ENCODE data around the gene CASP14.
"Not testable (repeated sequence)": the region's sequence is repeated elsewhere in the genome, so short reads cannot be mapped to it uniquely, and the experiment has no call there.

The CASP14 gene

DNA sequence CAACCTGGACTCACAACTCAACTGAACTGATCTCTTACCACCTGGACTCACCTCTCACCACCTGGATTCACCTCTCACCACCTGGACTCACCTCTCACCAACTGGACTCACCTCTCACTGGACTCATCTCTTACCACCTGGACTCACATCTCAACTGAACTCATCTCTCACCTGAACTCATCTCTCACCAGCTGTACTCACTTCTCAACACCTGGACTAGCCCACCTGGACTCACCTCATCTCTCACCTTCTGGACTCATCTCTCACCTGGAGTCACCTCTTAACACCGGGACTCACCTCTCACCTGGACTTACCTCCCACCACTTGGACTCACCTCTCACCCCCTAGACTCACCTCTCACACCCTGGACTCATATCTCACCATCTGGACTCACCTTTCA is 7.3 kb upstream of the CASP14 start:
- no peaks in the 10 kb centered on the region for H3K9me3 ChIP-seq (ENCODE audit: control insufficient read depth, insufficient read depth, low read length)
- no peak overlapping the region for H3K9ac ChIP-seq (ENCODE audit: low read depth, low read length)
- no peaks in the 10 kb centered on the region for H3K4me1 ChIP-seq (ENCODE audit: insufficient read depth, low read length)
- H3K36me3 ChIP-seq (ENCODE audit: insufficient read depth, low read length) = no peaks in the 10 kb centered on the region

DNA sequence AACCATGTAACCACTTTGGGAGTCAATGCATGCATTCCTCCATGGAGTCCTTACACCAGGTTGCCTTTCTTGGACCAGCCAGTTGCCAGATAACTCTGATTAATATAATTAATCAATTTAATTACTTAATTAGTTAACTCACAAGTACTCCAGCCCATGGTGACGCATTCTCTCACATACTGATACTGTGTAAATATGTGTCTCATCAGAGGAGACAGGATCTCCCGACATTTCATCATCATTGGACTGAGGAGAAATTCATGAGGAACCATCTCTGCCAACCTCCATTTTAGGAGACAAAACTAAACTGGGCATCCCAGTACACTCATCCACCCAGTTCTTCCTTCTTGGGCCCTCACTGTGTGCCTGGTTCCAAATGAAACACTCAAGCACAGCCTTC is 6.5 kb upstream of the CASP14 start:
- Histone ChIP-seq H3K36me3 (ENCODE audit: insufficient read depth, low read length) (no peaks in the 10 kb centered on the region), H3K9ac (ENCODE audit: low read depth, low read length) (no peak overlapping the region), H3K9me3 (ENCODE audit: control insufficient read depth, insufficient read depth, low read length) (no peaks in the 10 kb centered on the region), H3K4me1 (ENCODE audit: insufficient read depth, low read length) (no peaks in the 10 kb centered on the region)

DNA sequence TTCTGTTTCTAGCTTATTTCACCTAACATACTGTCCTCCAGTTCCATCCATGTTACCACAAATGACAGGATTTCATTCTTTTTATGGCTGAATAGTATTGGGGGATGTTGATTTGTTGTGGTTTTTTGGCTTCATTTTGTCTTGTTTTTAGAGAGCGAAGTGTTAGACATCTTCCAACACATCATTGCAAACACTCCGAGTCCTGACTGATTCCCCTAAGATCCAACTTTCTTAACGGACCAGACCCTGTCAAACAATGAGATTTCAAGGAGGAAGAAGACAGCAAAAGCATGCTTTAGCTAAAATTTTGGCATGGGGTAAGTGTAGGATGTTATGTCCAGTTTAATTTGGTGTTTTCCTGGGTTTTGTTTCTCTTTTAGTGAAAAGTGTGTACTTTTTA is 3.8 kb upstream of the CASP14 start:
- Histone ChIP-seq H3K4me1 (ENCODE audit: insufficient read depth, low read length) (no peaks in the 10 kb centered on the region), H3K9me3 (ENCODE audit: control insufficient read depth, insufficient read depth, low read length) (no peaks in the 10 kb centered on the region), H3K9ac (ENCODE audit: low read depth, low read length) (no peak overlapping the region), H3K36me3 (ENCODE audit: insufficient read depth, low read length) (no peaks in the 10 kb centered on the region)

DNA sequence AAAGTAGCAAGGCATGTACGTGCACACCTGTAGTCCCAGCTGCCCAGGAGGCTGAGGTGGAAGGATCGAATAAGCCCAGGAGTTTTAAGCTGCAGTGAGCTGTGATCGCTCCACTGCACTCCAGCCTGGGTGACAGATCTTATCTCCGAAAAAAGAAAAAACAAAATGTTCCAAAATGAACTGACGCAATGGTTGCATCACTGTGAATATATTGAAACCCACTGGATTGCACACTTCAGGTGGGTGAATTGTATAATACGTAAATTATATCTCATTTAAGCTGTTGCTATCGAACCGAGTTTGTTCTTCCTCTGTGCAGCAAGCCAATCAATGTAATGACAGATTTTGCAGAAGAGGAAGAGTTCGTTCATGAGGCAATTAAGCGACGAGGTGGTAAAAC is 1.6 kb upstream of the CASP14 start:
- Histone ChIP-seq H3K9ac (ENCODE audit: low read depth, low read length) (no peak overlapping the region), H3K9me3 (ENCODE audit: control insufficient read depth, insufficient read depth, low read length) (no peaks in the 10 kb centered on the region), H3K4me1 (ENCODE audit: insufficient read depth, low read length) (no peaks in the 10 kb centered on the region), H3K36me3 (ENCODE audit: insufficient read depth, low read length) (no peaks in the 10 kb centered on the region)

DNA sequence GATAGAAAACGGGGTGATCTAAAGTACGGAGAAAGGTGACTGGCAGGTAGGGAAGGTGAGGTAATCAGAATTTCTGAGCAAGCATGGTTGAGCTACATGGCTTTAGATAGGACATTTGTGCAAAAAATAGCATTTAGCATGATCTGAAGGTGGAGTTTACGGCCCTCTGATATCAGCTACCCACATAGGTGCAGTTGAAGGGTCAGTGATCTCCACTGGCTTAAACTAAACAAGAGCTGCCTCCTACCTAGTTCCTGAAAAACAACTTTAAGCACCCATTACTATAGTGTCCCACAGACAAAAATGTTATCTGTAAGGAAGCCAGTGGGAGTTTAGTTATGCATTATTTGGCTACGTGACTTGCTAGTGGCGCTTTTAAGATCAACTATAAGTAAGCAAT is 1.2 kb upstream of the CASP14 start:
- H3K9me3 ChIP-seq (ENCODE audit: control insufficient read depth, insufficient read depth, low read length) = no peaks in the 10 kb centered on the region
- no peaks in the 10 kb centered on the region for H3K36me3 ChIP-seq (ENCODE audit: insufficient read depth, low read length)
- no peaks in the 10 kb centered on the region for H3K4me1 ChIP-seq (ENCODE audit: insufficient read depth, low read length)
- H3K9ac ChIP-seq (ENCODE audit: low read depth, low read length) = no peak overlapping the region

DNA sequence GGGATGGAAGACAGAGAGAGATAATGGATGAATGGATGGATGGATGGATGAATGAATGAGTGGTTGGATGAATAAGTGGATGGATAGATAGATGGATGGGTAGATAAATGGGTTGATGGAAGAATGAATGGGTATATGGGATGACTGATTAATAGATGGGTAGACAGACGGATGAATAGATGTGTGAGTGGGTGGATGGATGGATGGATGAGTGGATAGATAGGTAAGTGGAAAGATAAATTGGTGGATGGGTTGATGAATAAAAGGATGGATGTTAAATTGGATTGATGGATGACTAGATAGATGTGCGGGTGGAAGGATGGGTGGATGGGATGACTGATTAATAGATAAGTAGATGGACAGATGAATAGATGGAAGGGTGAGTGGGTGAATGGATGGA is 1.4 kb downstream of the CASP14 start:
- no peaks in the 10 kb centered on the region for H3K4me1 ChIP-seq (ENCODE audit: insufficient read depth, low read length)
- H3K9me3 ChIP-seq (ENCODE audit: control insufficient read depth, insufficient read depth, low read length) = no peaks in the 10 kb centered on the region
- no peak overlapping the region for H3K9ac ChIP-seq (ENCODE audit: low read depth, low read length)
- no peaks in the 10 kb centered on the region for H3K36me3 ChIP-seq (ENCODE audit: insufficient read depth, low read length)

DNA sequence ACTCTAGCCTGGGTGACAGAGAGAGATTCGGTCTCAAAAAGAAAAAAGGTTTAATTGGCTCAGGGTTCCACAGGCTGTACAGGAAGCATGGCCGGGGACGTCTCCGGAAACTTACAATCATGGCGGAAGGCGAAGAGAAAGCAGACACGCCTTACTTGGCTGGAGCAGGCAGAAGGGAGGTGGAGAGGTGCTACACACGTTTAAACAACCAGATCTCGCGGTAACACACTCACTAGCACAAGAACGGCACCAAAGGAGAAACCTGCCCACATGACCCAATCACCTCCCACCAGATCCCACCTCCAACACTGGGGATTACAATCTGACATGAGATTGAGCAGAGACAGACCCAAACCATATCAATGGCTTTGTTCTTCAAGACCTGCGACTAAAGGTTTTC is 12.8 kb downstream of the CASP14 start:
- H3K9ac ChIP-seq (ENCODE audit: low read depth, low read length) = no peak overlapping the region
- H3K9me3 ChIP-seq (ENCODE audit: control insufficient read depth, insufficient read depth, low read length) = peaks cover 3% of the 10 kb centered on the region; the same call in 1 of the 2 replicates
- H3K36me3 ChIP-seq (ENCODE audit: insufficient read depth, low read length) = no peaks in the 10 kb centered on the region
- H3K4me1 ChIP-seq (ENCODE audit: insufficient read depth, low read length) = no peaks in the 10 kb centered on the region

DNA sequence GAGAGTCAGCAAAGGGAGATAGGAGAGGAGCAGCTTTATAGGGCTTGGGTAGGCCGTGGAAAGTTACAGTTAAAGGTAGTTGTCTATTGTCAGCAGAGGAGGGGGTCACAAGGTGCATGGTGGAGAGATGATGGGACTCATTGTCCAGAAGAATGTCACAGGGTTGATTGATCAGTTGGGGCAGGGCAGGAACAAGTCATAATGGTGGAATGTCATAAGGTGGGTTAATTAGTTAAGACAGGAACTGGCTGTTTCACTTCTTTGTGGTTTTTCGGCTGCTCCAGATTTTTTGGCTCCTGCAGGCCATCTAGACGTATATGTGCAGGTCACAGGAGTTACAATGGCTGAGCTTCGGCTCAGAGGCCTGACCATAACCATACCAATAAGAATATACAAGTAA is 21.1 kb downstream of the CASP14 start:
- not testable (repeated sequence) for H3K9ac ChIP-seq (ENCODE audit: low read depth, low read length); H3K4me1 ChIP-seq (ENCODE audit: insufficient read depth, low read length); H3K36me3 ChIP-seq (ENCODE audit: insufficient read depth, low read length); H3K9me3 ChIP-seq (ENCODE audit: control insufficient read depth, insufficient read depth, low read length)

DNA sequence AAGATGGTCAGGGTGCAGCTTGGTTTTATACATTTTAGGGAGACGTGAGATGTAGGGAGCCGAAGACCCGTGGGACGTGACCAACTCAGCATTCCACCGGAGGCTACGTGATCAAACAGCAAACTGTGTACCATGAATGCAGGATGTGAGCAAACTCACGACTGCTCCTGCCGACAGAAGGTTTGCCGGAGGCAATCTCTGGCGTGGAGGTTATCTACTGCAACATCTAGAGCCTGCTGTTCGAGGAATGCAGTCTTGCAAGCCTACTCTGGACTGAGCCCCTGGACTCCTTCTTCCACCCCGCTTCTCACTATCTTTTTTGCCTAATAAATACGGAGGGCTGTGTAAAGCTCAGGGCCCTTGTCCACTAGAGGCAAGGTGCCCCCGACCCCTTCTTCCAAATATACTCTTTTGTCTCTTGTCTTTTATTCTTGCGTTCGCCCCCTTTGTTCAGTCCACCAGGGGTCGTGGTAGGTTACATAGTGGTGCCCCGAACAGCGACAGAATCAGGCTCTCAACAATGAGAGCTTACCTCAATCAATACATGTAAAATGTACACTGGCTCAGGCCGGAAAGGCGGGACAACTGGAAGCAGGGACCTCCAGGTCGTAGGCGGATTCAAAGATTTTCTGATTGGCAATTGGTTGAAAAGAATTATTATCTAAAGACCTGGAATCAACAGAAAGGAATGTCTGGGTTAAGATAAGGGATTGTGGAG is 23.8 kb downstream of the CASP14 start:
- Histone ChIP-seq H3K4me1 (ENCODE audit: insufficient read depth, low read length) (no peaks in the 10 kb centered on the region), H3K9ac (ENCODE audit: low read depth, low read length) (no peak overlapping the region), H3K36me3 (ENCODE audit: insufficient read depth, low read length) (no peaks in the 10 kb centered on the region), H3K9me3 (ENCODE audit: control insufficient read depth, insufficient read depth, low read length) (no peaks in the 10 kb centered on the region)

DNA sequence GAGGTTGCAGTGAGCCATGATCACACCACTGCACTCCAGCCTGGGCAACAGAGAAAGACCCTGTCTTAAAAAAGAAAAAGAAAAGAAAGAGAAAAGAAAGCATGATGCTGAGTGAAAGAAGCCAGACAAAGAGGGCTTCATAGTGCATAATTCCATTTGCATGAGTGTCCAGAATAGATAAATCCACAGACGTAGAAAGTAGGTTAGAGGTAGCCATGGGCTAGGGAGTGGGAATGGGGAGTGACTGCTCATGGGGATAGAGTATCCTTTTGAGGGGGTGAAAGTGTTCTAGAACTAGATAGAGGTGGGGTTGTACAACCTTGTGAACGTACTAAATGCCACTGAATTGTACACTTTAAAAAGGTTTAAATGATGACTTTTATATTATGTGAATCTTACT is 25.1 kb downstream of the CASP14 start:
- H3K9ac ChIP-seq (ENCODE audit: low read depth, low read length) = no peak overlapping the region
- no peaks in the 10 kb centered on the region for H3K4me1 ChIP-seq (ENCODE audit: insufficient read depth, low read length)
- no peaks in the 10 kb centered on the region for H3K9me3 ChIP-seq (ENCODE audit: control insufficient read depth, insufficient read depth, low read length)
- no peaks in the 10 kb centered on the region for H3K36me3 ChIP-seq (ENCODE audit: insufficient read depth, low read length)

DNA sequence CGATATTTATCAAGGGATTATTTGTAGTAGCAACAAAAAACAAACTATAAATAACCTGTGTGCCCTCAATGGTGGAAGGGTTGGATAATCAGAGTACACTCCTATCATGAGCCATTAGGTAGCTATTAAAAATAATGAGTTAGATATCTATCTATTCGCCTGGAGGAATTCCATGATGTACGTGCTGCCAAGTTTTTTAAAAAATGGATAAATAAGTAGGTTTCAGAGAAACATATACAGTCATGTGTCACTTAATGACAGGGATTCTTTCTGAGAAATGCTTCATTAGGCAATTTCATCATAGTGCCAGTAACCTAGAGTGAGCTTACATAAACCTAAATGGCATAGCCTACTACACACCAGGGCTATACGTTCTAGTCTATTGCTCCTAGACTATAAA is 26.5 kb downstream of the CASP14 start:
- no peaks in the 10 kb centered on the region for H3K36me3 ChIP-seq (ENCODE audit: insufficient read depth, low read length)
- no peaks in the 10 kb centered on the region for H3K4me1 ChIP-seq (ENCODE audit: insufficient read depth, low read length)
- no peak overlapping the region for H3K9ac ChIP-seq (ENCODE audit: low read depth, low read length)
- no peaks in the 10 kb centered on the region for H3K9me3 ChIP-seq (ENCODE audit: control insufficient read depth, insufficient read depth, low read length)

DNA sequence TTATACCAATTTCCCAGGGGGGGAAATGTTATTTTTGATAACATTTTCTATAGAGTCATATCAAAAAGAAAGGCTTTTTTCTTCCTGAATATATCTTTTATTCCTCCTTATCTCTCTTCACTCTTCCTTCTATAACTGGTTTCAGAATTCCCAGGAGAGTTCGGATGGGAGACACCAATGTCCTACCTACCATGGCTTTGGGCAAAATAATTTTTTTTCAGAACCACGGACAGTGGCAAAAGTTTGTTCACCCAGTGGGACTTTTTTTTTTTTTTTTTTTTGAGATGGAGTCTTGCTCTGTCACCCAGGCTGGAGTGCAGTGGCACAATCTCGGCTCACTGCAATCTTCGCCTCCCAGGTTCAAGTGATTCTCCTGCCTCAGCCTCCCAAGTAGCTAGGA is 30.7 kb downstream of the CASP14 start:
- H3K36me3 ChIP-seq (ENCODE audit: insufficient read depth, low read length); H3K4me1 ChIP-seq (ENCODE audit: insufficient read depth, low read length); H3K9me3 ChIP-seq (ENCODE audit: control insufficient read depth, insufficient read depth, low read length); H3K9ac ChIP-seq (ENCODE audit: low read depth, low read length): not testable (repeated sequence)

DNA sequence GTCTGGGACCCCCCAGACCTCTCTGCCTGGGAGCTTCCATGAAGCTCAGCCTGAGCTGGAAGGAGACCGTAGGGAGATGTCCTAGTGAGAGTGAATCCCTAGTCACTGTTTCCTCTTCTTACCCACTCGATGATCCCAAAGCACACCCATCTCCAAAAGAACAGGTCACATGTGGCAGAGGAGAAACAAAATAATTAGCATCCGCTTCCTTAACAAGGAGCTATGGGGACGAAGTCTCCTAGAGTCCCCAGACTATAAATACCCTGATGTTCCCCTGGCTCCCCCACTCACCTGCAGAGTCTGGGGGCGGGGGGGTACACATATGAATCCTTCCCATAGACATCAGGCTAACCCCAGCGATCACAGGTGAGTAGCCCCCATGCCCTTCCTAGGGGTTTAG is 32.6 kb downstream of the CASP14 start, which contains the start of gene OR1I1:
Gene OR1I1 (plus strand): TSS at position 301 of the 400 bp plus-strand sequence. CDS start 4,855 bp downstream, outside the sequence.
- no peaks in the 10 kb centered on the region for H3K9me3 ChIP-seq (ENCODE audit: control insufficient read depth, insufficient read depth, low read length)
- H3K4me1 ChIP-seq (ENCODE audit: insufficient read depth, low read length) = no peaks in the 10 kb centered on the region
- H3K36me3 ChIP-seq (ENCODE audit: insufficient read depth, low read length) = no peaks in the 10 kb centered on the region

DNA sequence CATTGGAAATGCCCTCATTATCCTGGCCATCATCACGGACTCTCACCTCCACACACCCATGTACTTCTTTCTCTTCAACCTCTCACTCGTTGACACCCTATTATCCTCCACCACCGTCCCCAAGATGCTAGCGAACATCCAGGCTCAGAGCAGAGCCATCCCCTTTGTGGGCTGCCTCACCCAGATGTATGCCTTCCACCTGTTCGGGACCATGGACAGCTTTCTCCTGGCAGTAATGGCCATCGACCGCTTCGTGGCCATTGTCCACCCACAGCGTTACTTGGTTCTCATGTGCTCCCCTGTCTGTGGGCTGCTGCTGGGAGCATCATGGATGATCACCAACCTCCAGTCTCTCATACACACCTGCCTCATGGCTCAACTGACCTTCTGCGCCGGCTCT is 37.9 kb downstream of the CASP14 start:
- H3K9me3 ChIP-seq (ENCODE audit: control insufficient read depth, insufficient read depth, low read length) = no peaks in the 10 kb centered on the region
- no peak overlapping the region for H3K9ac ChIP-seq (ENCODE audit: low read depth, low read length)

More for the DNA sequence above, 32.6 kb downstream of the CASP14 start, which contains the start of gene OR1I1:
- no peak within 1 kb of the TSS for H3K9ac ChIP-seq (ENCODE audit: low read depth, low read length)

DNA sequence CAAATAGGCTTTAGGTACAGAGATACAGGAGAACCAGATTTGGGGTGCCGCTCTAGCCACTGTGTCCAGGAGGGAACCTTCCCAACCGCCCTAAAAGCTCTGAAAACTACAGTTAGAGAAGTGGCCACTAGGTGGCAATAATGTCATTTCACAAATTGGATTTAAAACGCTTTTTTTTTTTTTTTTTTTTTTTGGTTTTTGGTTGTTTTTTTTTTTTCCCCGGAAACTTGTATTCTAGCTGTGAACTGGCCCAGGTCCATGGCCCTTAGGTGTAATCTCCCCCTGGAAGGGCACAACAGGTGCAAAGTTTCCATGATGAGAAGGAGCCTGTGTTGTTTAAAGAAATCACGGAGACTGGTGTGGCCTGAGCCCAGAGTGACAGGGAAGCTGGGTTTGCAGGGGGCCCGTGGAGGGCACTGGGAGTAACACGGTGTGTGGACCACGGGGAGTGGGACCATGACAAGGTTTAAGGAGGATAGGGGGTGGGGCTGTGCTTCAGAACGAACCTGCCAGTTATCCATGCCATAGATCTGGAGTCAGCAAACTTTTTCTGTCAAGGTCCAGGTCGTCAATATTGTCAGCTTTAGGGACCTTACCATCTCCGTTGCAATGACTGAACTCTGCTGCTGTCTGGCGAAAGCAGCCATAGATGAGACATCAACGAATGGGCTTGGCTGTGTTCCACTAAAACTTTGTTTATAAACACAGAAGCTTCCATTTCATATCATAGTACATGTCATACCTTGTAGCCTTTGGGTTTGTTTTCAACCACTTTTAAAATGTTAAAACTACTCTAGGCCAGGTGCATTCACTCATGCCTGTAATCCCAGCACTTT is 42.9 kb downstream of the CASP14 start:
- no peak overlapping the region for H3K9ac ChIP-seq (ENCODE audit: low read depth, low read length)
- H3K36me3 ChIP-seq (ENCODE audit: insufficient read depth, low read length) = no peaks in the 10 kb centered on the region
- no peaks in the 10 kb centered on the region for H3K9me3 ChIP-seq (ENCODE audit: control insufficient read depth, insufficient read depth, low read length)
- H3K4me1 ChIP-seq (ENCODE audit: insufficient read depth, low read length) = no peaks in the 10 kb centered on the region

More for the DNA sequence above, 37.9 kb downstream of the CASP14 start:
- no peaks in the 10 kb centered on the region for H3K4me1 ChIP-seq (ENCODE audit: insufficient read depth, low read length)
- no peaks in the 10 kb centered on the region for H3K36me3 ChIP-seq (ENCODE audit: insufficient read depth, low read length)

Data from ES-I3 (cell line).